ENCODE results near the gene SUSD4.

- TF ChIP-seq, protein P1, sequence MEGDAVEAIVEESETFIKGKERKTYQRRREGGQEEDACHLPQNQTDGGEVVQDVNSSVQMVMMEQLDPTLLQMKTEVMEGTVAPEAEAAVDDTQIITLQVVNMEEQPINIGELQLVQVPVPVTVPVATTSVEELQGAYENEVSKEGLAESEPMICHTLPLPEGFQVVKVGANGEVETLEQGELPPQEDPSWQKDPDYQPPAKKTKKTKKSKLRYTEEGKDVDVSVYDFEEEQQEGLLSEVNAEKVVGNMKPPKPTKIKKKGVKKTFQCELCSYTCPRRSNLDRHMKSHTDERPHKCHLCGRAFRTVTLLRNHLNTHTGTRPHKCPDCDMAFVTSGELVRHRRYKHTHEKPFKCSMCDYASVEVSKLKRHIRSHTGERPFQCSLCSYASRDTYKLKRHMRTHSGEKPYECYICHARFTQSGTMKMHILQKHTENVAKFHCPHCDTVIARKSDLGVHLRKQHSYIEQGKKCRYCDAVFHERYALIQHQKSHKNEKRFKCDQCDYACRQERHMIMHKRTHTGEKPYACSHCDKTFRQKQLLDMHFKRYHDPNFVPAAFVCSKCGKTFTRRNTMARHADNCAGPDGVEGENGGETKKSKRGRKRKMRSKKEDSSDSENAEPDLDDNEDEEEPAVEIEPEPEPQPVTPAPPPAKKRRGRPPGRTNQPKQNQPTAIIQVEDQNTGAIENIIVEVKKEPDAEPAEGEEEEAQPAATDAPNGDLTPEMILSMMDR (IDR thresholded peaks at IDR 0.05) = no peak
- TF ChIP-seq, protein P2, sequence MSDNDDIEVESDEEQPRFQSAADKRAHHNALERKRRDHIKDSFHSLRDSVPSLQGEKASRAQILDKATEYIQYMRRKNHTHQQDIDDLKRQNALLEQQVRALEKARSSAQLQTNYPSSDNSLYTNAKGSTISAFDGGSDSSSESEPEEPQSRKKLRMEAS (IDR thresholded peaks at IDR 0.05; ENCODE audit: low read depth) = no peak
- no peak for TF ChIP-seq EZH2phosphoT487 (IDR thresholded peaks at IDR 0.05; ENCODE audit: borderline replicate concordance, low read depth)
Observed at GRCh38 chr1:223393275-223394214, 29.6 kb upstream of the SUSD4 start, which contains the start of gene CCDC185.

Measured in SK-N-SH (cell line).